Body of pancreas (tissue), 4 donors: ENCODE measurements around the gene SERPINA12. TPM values are rescaled to one million over a fixed set of nuclear protein-coding genes. Genes with fewer than 3 reads are reported as not detected.

ENCODE experiments used
- ATAC-seq: fragments of 150-250 bp; one replicate; pipeline ENCODE4 v1.9.1; 2016
- DNase-seq, 4 donors: peaks; one replicate each; pipeline ENCODE4 v3.0.0-alpha.2; 2019
- H3K27ac ChIP-seq, 4 donors: fragments of 200-600 bp; sonication (generic); 1 replicate in 3 of 4; 2 replicates in 1 of 4; pipeline versions ENCODE4 v1.5.1 to v1.6.1; 2016 to 2019; ENCODE audit warnings: mild to moderate bottlenecking in 1 of 4, mixed read lengths in 1 of 4, moderate library complexity in 1 of 4
- H3K27me3 ChIP-seq, 2 donors: fragments of 200-600 bp; sonication (generic); one replicate each; pipeline ENCODE4 v1.6.0; 2016; ENCODE audit warnings: mild to moderate bottlenecking in 1 of 2
- H3K36me3 ChIP-seq, 2 donors: fragments of 200-600 bp; sonication (generic); replicated peaks in 1 of 2; 2 replicates each; pipeline ENCODE4 v1.5.1; 2016; ENCODE audit warnings: low read depth in 2 of 2; ENCODE audit not compliant: insufficient read depth in 1 of 2
- H3K4me1 ChIP-seq: fragments of 200-600 bp; sonication (generic); one replicate; pipeline ENCODE4 v1.6.0; 2016
- H3K4me3 ChIP-seq, 2 donors: fragments of 200-600 bp; sonication (generic); 1 replicate in 1 of 2; 2 replicates in 1 of 2; pipeline ENCODE4 v1.5.1; 2016 to 2019
- H3K9me3 ChIP-seq, 3 donors: fragments of 200-600 bp; sonication (generic); 1 replicate in 2 of 3; 2 replicates in 1 of 3; pipeline ENCODE4 v1.5.1; 2016
- POLR2A ChIP-seq, 3 donors: fragments of 450-650 bp; IDR thresholded peaks; one replicate each; pipeline ENCODE4 v1.6.1; 2016; ENCODE audit warnings: antibody characterized with exemption in 3 of 3, mild to moderate bottlenecking in 2 of 3
- WGBS, 2 donors: methylation state at CpG; one replicate each; pipeline ENCODE4 v1.1.5; 2017; 5-methylcytosine and 5-hydroxymethylcytosine counted together
- intact Hi-C: fragments of 100-400 bp; cut with DNase I; formaldehyde crosslinking; loops from one replicate; pipeline ENCODE4 v1.15.1; 2023
- total RNA-seq, 2 donors: library from RNA; depleted of rRNA; stranded (reverse); fragments of >200 nt; gene quantifications; one replicate each; pipeline ENCODE4 v1.1.0, GENCODE V29; 2016
- TF ChIP-seq, protein P1 (sequence below), 7 experiments: fragments of 450-650 bp in 4 of 7; fragments of 200-600 bp in 3 of 7; sonication (generic) in 3 of 7; IDR thresholded peaks; one replicate each; pipeline ENCODE4 v1.5.1; 2016 to 2019; ENCODE audit warnings: antibody characterized with exemption in 7 of 7

Gene SERPINA12
- total RNA-seq, 2 donors from 2014 or later: not detected

DNA sequence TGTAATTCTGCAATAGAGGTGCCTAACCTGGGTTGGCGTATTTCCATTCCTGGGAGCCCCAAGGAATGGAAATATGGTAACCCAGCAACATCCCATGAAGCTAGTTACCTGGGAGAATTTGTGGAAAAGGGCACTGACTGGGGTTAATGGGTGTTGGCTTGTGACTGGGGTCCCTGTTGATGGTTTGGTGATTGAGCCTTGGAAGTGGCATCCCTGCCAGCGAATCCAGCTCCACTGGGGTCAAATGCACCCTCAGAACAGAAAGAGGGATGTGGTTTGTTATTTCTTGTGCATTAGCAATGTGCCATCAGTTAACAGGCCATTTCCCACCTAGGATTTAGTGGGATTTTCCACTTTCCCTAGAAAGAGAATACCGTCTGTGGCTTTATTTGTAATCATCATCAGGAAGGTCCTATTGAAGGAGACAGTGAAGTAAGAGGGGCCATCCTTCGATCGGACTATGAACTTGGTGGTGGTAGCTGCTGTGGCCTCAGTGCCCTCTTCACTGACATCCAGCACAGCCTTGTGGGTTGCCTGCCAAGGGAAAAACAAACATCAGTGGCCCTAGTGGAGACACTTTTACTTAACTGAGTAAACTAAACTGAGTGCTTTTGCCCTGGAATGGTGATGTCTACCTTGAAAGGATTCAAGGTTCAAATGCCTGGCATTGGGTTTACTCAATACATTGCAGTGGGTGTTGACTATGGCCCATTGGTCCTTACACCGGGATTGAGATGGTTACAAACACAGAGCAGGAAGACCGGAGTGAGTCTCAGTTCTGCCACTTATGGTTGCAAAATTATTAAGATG lies 46.3 kb downstream of the SERPINA12 start:
- no peak overlapping the region for H3K27ac ChIP-seq
- no peak for DNase-seq
- H3K4me1 ChIP-seq: no peaks in the 10 kb centered on the region
- ATAC-seq: no peak
- H3K27me3 ChIP-seq: no peaks in the 10 kb centered on the region
- H3K4me3 ChIP-seq: no peak overlapping the region
- intact Hi-C loops: no loop called here
- TF ChIP-seq POLR2A (IDR thresholded peaks at IDR 0.05): no peak
- TF ChIP-seq, protein P1, sequence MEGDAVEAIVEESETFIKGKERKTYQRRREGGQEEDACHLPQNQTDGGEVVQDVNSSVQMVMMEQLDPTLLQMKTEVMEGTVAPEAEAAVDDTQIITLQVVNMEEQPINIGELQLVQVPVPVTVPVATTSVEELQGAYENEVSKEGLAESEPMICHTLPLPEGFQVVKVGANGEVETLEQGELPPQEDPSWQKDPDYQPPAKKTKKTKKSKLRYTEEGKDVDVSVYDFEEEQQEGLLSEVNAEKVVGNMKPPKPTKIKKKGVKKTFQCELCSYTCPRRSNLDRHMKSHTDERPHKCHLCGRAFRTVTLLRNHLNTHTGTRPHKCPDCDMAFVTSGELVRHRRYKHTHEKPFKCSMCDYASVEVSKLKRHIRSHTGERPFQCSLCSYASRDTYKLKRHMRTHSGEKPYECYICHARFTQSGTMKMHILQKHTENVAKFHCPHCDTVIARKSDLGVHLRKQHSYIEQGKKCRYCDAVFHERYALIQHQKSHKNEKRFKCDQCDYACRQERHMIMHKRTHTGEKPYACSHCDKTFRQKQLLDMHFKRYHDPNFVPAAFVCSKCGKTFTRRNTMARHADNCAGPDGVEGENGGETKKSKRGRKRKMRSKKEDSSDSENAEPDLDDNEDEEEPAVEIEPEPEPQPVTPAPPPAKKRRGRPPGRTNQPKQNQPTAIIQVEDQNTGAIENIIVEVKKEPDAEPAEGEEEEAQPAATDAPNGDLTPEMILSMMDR (IDR thresholded peaks at IDR 0.05): no peak
- H3K9me3 ChIP-seq: peaks cover 0 to 5% (median 0%) of the 10 kb centered on the region in 3 donors
- WGBS, 2 donors: 84 to 92% methylated on average over 7 of the region's 7 CpGs
- H3K36me3 ChIP-seq: no peaks in the 10 kb centered on the region

DNA sequence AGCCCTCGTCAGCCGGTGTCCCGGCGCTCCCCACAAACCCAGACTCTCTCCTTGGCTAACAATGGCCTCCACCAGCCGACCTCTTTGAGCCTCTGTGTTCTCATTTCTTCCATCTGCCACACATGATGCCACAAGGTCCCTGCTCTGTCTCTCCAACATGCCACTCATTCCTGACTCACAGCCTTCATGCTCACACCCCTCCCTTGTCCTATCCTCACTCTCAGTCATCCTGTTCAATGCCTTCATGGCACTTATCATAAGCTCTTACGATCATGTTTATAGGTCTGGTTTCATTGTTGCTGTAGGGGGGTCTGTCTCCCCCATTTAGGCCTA lies 47.1 kb downstream of the SERPINA12 start:
- intact Hi-C loops: no loop called here
- Histone ChIP-seq H3K4me3 (no peak overlapping the region), H3K36me3 (no peaks in the 10 kb centered on the region), H3K9me3 (peaks cover 0 to 5% (median 0%) of the 10 kb centered on the region in 3 donors), H3K27ac (no peak overlapping the region), H3K27me3 (no peaks in the 10 kb centered on the region), H3K4me1 (no peaks in the 10 kb centered on the region)
- TF ChIP-seq POLR2A (IDR thresholded peaks at IDR 0.05): no peak
- TF ChIP-seq, protein P1 (IDR thresholded peaks at IDR 0.05): no peak
- ATAC-seq (no peak), DNase-seq (no peak)
- 75 to 78% methylated on average over 6 of the region's 6 CpGs for WGBS, 2 donors

DNA sequence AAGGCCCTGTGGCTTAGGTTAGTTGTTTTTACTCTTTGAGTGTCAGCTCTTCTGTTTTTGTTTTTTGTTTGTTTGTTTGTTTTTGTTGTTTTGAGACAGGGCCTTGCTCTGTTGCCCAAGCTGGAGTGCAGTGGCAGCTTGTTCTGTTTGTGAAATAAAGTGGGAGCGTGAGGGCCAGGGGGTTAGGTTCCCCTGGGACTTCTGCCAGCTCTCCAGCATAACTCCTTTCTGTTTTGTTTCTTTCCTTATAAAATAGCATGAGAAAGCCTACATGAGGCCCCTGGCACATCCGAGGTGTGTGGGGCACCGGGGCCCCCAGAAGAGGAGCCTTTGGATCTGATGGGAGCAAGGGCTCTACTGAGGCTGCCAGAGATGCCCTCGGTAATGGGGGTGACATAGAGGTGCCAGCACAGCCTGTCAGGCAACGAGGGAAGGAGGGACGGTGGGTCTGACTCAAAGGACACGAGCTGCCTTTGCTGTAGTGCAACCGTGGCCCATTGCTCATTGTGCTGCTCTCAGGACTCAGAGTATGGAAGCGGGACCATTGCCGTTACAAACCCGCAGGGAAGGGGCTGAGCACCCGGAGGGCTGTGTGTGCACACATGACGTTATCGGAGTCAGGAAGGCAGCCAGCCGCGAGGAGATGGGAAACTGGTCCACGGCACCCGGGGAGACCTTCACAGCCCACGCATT lies 47.6 kb downstream of the SERPINA12 start:
- no peaks in the 10 kb centered on the region for H3K27me3 ChIP-seq
- ATAC-seq (no peak), DNase-seq (no peak)
- H3K36me3 ChIP-seq: no peaks in the 10 kb centered on the region
- H3K9me3 ChIP-seq: peaks cover 0 to 5% (median 0%) of the 10 kb centered on the region in 3 donors
- WGBS, 2 donors: 80% methylated on average over 19 of the region's 19 CpGs
- no peak for TF ChIP-seq POLR2A (IDR thresholded peaks at IDR 0.05)
- TF ChIP-seq, protein P1 (IDR thresholded peaks at IDR 0.05): no peak
- intact Hi-C loops: no loop called here
- no peak overlapping the region for H3K27ac ChIP-seq
- no peak overlapping the region for H3K4me3 ChIP-seq
- no peaks in the 10 kb centered on the region for H3K4me1 ChIP-seq

DNA sequence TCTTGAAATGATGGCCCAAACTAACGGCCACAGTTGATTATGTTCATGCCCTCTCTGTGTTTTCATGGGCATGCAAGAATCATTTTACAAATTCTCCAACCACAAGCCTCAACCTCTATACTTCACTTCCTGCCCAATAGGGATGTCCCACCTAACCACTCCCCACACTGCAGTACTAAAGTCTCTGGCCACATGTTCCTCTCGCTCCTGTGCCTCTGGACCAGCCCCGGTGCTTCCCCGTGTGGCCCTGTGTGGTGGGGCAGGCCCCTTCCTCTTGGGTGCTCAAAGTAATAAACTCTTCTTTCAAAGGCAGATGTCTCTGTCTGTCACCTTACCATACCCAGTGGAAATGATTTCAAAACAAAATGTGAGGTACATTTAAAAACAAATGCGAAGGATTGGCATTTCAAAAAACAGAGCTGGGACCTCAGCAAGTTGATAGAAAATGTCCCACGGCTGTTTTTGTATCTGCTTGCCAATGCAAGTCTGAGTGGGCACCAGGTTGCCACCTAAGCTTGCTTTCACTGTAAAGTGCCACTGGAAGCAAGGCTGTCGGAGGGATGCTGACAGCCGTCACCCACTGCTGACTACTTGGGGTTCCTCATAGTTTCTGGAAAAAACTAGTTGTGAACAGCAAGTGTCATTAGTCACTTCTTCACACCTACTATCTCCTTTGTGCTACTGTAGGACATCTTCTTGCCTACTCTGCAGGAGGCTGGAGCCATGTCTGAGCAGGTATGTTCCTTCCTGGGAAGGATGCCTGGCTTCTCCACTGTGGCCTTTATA lies 48.4 kb downstream of the SERPINA12 start:
- TF ChIP-seq, protein P1 (IDR thresholded peaks at IDR 0.05): no peak
- no peak for TF ChIP-seq POLR2A (IDR thresholded peaks at IDR 0.05)
- 72 to 78% methylated on average over 8 of the region's 8 CpGs for WGBS, 2 donors
- DNase-seq (no peak), ATAC-seq (no peak)
- H3K27ac ChIP-seq: no peak overlapping the region
- intact Hi-C loops: no loop called here
- H3K9me3 ChIP-seq: peaks cover 0 to 5% (median 0%) of the 10 kb centered on the region in 3 donors
- H3K4me3 ChIP-seq: no peak overlapping the region
- H3K27me3 ChIP-seq: no peaks in the 10 kb centered on the region
- H3K36me3 ChIP-seq: no peaks in the 10 kb centered on the region
- H3K4me1 ChIP-seq: no peaks in the 10 kb centered on the region
